Skeletal muscle satellite cell (primary cell): ENCODE data around the gene UBE2D1.

Experiments
- H3K27me3 ChIP-seq: 2 replicates; pipeline ENCODE4 v1.7.0; 2013; ENCODE audit warnings: low read length; ENCODE audit not compliant: control insufficient read depth, insufficient read depth
- H3K36me3 ChIP-seq: 2 replicates; pipeline ENCODE4 v1.7.0; 2013; ENCODE audit warnings: mild to moderate bottlenecking, control low read depth, low read length; ENCODE audit not compliant: insufficient read depth
- H3K4me1 ChIP-seq: 2 replicates; pipeline ENCODE4 v1.7.0; 2013; ENCODE audit warnings: low read length; ENCODE audit not compliant: control insufficient read depth, insufficient read depth
- H3K4me2 ChIP-seq: 2 replicates; pipeline ENCODE4 v1.7.0; 2013; ENCODE audit warnings: mild to moderate bottlenecking, low read length
- H3K4me3 ChIP-seq: 2 replicates; pipeline ENCODE4 v1.7.0; 2013; ENCODE audit warnings: low read length
- H3K9ac ChIP-seq: 2 replicates; pipeline ENCODE4 v1.7.0; 2013; ENCODE audit warnings: mild to moderate bottlenecking, low read depth, low read length, moderate library complexity
- H3K9me3 ChIP-seq: replicated peaks from 2 replicates; pipeline ENCODE4 v1.7.0; 2013; ENCODE audit warnings: mild to moderate bottlenecking, control low read depth, low read length

The UBE2D1 gene

GRCh38 chr10:58341947-58342346 lies 7.1 kb downstream of the UBE2D1 start:
- H3K4me2 ChIP-seq = no peak overlapping the region
- no peaks in the 10 kb centered on the region for H3K27me3 ChIP-seq
- no peak overlapping the region for H3K4me3 ChIP-seq
- no peaks in the 10 kb centered on the region for H3K36me3 ChIP-seq
- no peak overlapping the region for H3K9ac ChIP-seq
- no peaks in the 10 kb centered on the region for H3K4me1 ChIP-seq
- no peaks in the 10 kb centered on the region for H3K9me3 ChIP-seq

- H3K4me1 ChIP-seq = peaks cover 3% of the 10 kb centered on the region
- no peaks in the 10 kb centered on the region for H3K27me3 ChIP-seq
These were observed 13.2 kb downstream of the UBE2D1 start for GRCh38 chr10:58347967-58348366.

GRCh38 chr10:58348571-58349033 lies 13.8 kb downstream of the UBE2D1 start:
- H3K27me3 ChIP-seq = no peaks in the 10 kb centered on the region
- H3K36me3 ChIP-seq = no peaks in the 10 kb centered on the region
- no peak overlapping the region for H3K4me3 ChIP-seq
- H3K4me1 ChIP-seq = peaks cover 6% of the 10 kb centered on the region
- H3K9me3 ChIP-seq = no peaks in the 10 kb centered on the region
- H3K4me2 ChIP-seq = no peak overlapping the region
- no peak overlapping the region for H3K9ac ChIP-seq

More at GRCh38 chr10:58347967-58348366, 13.2 kb downstream of the UBE2D1 start:
- no peak overlapping the region for H3K4me3 ChIP-seq
- no peaks in the 10 kb centered on the region for H3K36me3 ChIP-seq
- no peak overlapping the region for H3K4me2 ChIP-seq
- H3K9me3 ChIP-seq = no peaks in the 10 kb centered on the region
- H3K9ac ChIP-seq = no peak overlapping the region

- no peaks in the 10 kb centered on the region for H3K27me3 ChIP-seq
- no peaks in the 10 kb centered on the region for H3K36me3 ChIP-seq
- no peak overlapping the region for H3K4me2 ChIP-seq
- H3K9me3 ChIP-seq = no peaks in the 10 kb centered on the region
- H3K4me3 ChIP-seq = no peak overlapping the region
- H3K9ac ChIP-seq = no peak overlapping the region
- H3K4me1 ChIP-seq = peaks cover 6% of the 10 kb centered on the region
These were observed 15.2 kb downstream of the UBE2D1 start for GRCh38 chr10:58350023-58350422.

- Histone ChIP-seq H3K4me2 (no peak overlapping the region), H3K9me3 (no peaks in the 10 kb centered on the region), H3K4me3 (no peak overlapping the region), H3K36me3 (no peaks in the 10 kb centered on the region), H3K4me1 (peaks cover 6% of the 10 kb centered on the region), H3K9ac (no peak overlapping the region), H3K27me3 (no peaks in the 10 kb centered on the region)
These were observed 16.0 kb downstream of the UBE2D1 start for GRCh38 chr10:58350619-58351323.

- no peaks in the 10 kb centered on the region for H3K9me3 ChIP-seq
- H3K4me3 ChIP-seq = no peak overlapping the region
- H3K36me3 ChIP-seq = no peaks in the 10 kb centered on the region
- H3K9ac ChIP-seq = no peak overlapping the region
- H3K4me1 ChIP-seq = peaks cover 6% of the 10 kb centered on the region
- no peaks in the 10 kb centered on the region for H3K27me3 ChIP-seq
- H3K4me2 ChIP-seq = no peak overlapping the region
These were observed 17.1 kb downstream of the UBE2D1 start for GRCh38 chr10:58351616-58352578.

- peaks cover 6% of the 10 kb centered on the region for H3K4me1 ChIP-seq
- no peak overlapping the region for H3K9ac ChIP-seq
- no peaks in the 10 kb centered on the region for H3K27me3 ChIP-seq
- no peak overlapping the region for H3K4me3 ChIP-seq
- H3K4me2 ChIP-seq = no peak overlapping the region
- H3K9me3 ChIP-seq = no peaks in the 10 kb centered on the region
- no peaks in the 10 kb centered on the region for H3K36me3 ChIP-seq
These were observed 18.3 kb downstream of the UBE2D1 start for GRCh38 chr10:58352956-58353610.

GRCh38 chr10:58356756-58357155 lies 21.9 kb downstream of the UBE2D1 start:
- H3K36me3 ChIP-seq = no peaks in the 10 kb centered on the region
- H3K9me3 ChIP-seq = no peaks in the 10 kb centered on the region
- H3K9ac ChIP-seq = no peak overlapping the region
- H3K4me2 ChIP-seq = no peak overlapping the region
- no peak overlapping the region for H3K4me3 ChIP-seq
- peaks cover 24% of the 10 kb centered on the region for H3K4me1 ChIP-seq
- H3K27me3 ChIP-seq = no peaks in the 10 kb centered on the region

- Histone ChIP-seq H3K4me1 (peaks cover 24% of the 10 kb centered on the region), H3K9ac (no peak overlapping the region), H3K9me3 (no peaks in the 10 kb centered on the region), H3K36me3 (peaks cover 3% of the 10 kb centered on the region), H3K27me3 (no peaks in the 10 kb centered on the region), H3K4me2 (no peak overlapping the region), H3K4me3 (no peak overlapping the region)
These were observed 23.6 kb downstream of the UBE2D1 start for GRCh38 chr10:58358314-58358933.

GRCh38 chr10:58358947-58359346 lies 24.1 kb downstream of the UBE2D1 start:
- Histone ChIP-seq H3K9me3 (no peaks in the 10 kb centered on the region), H3K4me2 (no peak overlapping the region)

GRCh38 chr10:58359541-58359940 lies 24.7 kb downstream of the UBE2D1 start:
- no peak overlapping the region for H3K9ac ChIP-seq
- no peak overlapping the region for H3K4me2 ChIP-seq
- H3K4me3 ChIP-seq = no peak overlapping the region
- peaks cover 24% of the 10 kb centered on the region for H3K4me1 ChIP-seq
- H3K27me3 ChIP-seq = no peaks in the 10 kb centered on the region
- H3K9me3 ChIP-seq = no peaks in the 10 kb centered on the region
- peaks cover 3% of the 10 kb centered on the region for H3K36me3 ChIP-seq

More at GRCh38 chr10:58358947-58359346, 24.1 kb downstream of the UBE2D1 start:
- Histone ChIP-seq H3K9ac (no peak overlapping the region), H3K4me3 (no peak overlapping the region), H3K27me3 (no peaks in the 10 kb centered on the region), H3K36me3 (peaks cover 3% of the 10 kb centered on the region), H3K4me1 (peaks cover 24% of the 10 kb centered on the region)
